B cell (primary cell): ENCODE measurements around the gene CALCOCO2.

Experiments used
- EZH2 ChIP-seq: IDR thresholded peaks from 2 replicates; pipeline ENCODE4 v1.6.1; 2012; ENCODE audit warnings: borderline replicate concordance, low read depth, mild to moderate bottlenecking, moderate library complexity, low read length; ENCODE audit not compliant: insufficient read depth, poor library complexity, severe bottlenecking
- TF ChIP-seq, protein P1 (sequence below): fragments of 200-600 bp; IDR thresholded peaks from one replicate; pipeline ENCODE4 v1.8.0; 2022; ENCODE audit warnings: antibody characterized with exemption, mild to moderate bottlenecking

DNA sequence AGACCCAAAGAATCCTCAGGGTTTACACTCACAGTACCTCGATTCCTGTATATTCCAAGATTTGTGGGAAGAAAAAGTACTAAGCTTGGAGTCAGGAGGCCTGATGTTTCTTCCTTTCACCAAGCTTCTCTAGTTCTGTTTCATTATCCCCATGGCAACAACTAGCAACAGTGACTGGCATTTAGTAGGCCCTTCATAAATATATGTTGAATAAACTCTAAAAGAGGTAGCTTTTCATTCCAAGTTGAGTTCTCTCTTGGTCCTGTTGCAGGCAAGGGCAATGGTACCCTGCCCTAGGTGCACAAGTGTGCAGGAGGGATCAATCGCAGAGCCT is 76.8 kb downstream of the CALCOCO2 start:
- TF ChIP-seq, protein P1, sequence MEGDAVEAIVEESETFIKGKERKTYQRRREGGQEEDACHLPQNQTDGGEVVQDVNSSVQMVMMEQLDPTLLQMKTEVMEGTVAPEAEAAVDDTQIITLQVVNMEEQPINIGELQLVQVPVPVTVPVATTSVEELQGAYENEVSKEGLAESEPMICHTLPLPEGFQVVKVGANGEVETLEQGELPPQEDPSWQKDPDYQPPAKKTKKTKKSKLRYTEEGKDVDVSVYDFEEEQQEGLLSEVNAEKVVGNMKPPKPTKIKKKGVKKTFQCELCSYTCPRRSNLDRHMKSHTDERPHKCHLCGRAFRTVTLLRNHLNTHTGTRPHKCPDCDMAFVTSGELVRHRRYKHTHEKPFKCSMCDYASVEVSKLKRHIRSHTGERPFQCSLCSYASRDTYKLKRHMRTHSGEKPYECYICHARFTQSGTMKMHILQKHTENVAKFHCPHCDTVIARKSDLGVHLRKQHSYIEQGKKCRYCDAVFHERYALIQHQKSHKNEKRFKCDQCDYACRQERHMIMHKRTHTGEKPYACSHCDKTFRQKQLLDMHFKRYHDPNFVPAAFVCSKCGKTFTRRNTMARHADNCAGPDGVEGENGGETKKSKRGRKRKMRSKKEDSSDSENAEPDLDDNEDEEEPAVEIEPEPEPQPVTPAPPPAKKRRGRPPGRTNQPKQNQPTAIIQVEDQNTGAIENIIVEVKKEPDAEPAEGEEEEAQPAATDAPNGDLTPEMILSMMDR, result no peak
- no peak for TF ChIP-seq EZH2
